KG1 (cell line): ENCODE measurements around the gene POU6F2.
"Not testable (repeated sequence)": the region's sequence is repeated elsewhere in the genome, so short reads cannot be mapped to it uniquely, and the experiment has no call there.

Source experiments
- DNase-seq: peaks from one replicate; lab custom pipeline; 2025; lab: John Stamatoyannopoulos, UW

Gene POU6F2

DNA sequence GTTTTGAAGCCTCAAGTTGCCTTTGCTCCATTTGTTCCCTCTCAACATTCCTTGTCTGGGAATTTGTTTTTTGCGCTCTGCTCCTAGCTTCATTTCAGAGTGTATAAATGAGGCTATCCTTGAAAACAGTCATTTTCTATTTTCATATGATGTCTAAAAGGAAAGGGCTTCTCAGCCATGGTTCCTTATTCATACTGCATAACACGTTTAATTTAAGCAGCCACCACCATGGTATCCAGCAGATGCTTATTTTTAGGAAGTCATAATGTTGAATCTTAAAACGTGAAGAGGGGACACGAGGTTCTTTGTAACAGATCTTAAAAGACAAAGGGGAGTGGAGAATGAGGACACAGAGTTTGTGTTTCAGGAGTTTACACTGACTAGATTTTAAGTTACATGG, 14.5 kb downstream of the POU6F2 start:
- no peak for DNase-seq

DNA sequence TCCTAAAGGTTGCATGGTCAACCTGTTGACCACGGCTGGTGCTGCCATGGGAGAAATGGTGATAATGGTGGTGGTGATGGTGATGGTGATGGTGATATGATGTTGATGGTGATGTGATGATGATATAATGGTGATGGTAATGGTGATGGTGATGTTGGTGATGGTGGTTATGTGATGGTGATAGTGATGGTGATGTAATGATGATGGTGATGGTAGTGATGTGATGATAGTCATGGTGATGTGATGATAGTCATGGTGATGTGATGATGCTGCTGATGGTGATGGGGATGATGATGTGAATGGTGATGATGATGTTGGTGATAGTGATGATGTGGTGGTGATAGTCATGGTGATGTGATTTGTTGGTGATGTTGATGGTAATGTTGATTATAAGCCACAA, 23.9 kb downstream of the POU6F2 start:
- DNase-seq = no peak

DNA sequence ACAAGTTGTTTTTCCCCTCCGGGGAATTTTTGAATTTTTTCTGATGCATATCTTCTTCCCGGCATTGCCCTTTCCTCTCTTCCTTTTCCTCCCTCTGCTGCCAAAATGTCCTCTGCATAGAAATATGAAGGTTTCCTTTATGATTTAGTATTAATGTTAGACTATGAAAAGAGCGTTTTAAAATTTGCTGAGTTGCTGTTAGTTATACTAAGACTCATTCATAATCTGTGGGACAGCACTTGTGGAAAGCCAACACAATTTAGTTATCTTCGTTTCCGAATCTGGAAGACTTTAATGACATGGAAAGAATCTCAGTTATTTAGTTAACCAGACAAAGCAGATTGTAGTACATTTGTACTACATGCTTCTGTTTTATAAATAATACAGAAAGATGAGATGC, 25.0 kb downstream of the POU6F2 start:
- DNase-seq = no peak

DNA sequence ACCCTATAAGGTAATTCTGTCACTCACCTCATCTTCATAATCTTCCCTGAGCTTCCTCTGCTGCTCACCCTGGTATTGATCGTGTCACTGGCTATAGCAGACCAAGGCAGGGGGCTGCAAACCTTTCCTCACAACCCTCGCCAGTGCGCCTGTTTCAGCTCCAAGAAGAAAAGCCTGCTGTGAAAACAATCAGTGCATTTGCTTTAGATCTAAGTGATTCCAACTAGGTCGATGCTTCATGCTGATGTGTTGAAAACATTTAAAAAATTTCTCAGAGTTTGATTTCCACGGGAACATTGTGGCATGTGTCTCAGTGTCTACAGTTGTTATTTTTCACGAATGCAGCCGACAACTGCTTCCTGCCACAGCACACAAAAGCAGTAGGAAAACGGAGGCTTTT, 27.3 kb downstream of the POU6F2 start:
- no peak for DNase-seq

DNA sequence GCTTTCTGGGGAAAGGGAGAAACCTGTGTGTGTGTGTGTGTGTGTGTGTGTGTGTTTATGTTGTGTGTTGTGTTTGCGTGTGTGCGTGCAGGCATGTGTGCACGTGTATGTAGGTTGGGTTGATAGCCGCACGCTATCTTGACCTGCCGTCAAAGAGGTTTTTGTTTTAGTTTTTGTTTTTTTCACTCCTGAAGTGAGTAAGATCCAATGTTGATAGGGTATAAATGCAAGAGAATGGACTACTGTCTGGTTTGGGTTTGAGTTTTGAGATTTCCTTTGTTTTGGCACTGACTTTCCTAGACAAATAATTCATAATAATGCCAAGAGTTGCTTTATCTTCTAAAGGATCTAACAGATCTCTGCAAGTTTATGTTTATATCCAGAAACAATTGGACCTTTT, 27.8 kb downstream of the POU6F2 start:
- DNase-seq = no peak

DNA sequence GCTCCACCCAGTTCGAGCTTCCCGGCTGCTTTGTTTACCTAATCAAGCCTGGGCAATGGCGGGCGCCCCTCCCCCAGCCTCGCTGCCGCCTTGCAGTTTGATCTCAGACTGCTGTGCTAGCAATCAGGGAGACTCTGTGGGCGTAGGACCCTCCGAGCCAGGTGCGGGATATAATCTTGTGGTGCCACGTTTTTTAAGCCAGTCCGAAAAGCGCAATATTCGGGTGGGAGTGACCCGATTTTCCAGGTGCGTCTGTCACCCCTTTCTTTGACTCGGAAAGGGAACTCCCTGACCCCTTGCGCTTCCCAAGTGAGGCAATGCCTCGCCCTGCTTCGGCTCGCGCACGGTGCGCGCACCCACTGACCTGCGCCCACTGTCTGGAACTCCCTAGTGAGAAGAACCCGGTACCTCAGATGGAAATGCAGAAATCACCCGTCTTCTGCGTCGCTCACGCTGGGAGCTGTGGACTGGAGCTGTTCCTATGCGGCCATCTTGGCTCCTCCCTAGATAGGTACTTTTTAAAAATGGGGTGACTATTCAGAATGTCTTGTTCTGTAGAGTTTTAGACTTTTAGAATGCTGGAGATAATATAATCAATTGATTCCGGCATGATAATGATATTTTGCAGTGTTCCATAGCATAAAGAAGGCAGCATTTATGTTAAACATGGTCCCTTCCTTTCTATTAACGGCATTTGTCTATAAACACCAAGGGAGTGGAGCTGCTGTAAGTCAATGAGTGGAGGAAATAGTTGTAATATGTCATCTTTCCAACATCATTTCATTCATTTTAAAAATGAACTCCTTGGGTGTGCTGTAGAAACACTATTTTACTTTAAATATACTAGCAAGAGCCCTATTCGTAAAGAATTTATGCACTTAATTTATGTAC, 35.6 kb downstream of the POU6F2 start:
- DNase-seq = not testable (repeated sequence)

DNA sequence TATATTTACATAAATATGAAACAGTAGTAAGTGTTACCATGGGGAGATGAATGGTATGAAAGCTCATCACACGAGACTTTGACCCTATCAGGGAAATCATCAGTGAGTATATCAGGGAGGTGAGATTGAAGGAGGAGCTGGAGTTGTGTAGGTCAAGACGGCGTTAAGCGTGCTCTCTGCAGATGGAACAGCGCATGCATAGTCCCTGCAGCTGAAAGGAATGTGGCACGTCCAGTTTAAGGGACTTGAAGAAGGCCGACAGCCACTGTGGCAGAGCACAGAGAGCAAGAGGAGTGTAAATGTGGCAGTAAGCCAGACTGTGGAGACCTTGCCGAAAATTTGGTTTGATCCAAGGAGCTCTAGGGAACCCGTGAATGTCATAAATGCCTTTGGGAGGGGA, 38.9 kb downstream of the POU6F2 start:
- no peak for DNase-seq

DNA sequence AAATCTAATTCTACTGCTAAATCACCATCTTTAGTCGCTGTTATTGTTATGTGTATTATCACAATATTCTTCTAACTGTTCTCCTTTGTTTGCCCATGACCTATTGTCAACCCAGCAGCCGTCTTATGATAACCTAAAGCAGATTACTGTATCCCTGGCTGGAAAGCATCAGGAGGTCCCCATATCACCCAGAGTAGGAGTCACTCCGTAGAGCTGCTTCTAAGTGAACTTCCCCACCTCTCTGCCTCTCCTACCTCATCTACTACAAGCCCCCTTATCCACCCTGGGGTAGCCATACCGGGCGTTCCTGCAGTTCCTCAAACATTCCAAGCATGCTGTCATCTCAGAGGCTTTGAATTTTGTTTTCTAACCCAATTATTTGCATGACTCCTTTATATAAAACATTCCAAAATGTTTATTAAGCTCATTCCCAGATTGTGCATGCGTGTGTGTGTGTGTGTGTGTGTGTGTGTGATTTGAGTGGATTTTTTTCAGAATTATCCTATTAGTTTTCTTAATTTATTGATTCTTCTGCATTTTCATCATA, 39.7 kb downstream of the POU6F2 start:
- DNase-seq = no peak

DNA sequence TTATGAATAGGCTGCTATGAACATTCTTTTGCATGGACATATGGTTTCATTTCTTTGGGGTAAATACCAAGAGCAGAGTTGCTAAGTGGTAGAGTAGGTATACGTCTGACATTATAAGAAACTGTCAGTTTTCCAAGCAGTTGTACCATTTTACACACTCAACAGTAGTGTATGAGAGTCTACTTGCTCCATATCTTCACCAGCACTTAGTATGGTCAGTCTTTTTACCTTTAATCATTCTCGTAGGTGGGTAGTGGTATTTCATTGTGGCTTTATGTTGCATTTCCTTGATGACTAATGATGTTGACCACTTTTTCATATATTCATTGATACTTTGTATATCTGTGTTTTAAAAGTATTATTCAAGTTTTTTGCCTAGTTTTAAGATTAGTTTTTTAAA, 45.1 kb downstream of the POU6F2 start:
- DNase-seq = no peak

DNA sequence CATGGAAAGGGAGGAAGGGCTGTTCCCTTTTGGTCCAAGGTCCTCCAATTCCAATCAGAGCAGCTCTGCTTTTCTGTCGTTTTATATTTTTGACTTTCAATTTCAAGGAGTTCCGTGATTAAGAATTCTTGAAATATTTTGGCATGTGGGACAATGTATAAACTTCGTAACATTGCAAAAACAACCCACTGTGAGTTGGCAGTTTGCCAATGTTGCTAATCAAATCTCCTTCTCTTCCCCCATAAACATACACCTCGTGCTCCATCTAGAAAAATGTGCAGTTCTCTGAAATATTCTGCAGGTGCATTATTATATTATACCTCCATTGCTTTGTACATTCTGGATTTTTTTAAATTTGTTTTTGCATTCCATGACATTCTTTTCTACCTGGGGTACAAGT, 49.8 kb downstream of the POU6F2 start:
- no peak for DNase-seq

DNA sequence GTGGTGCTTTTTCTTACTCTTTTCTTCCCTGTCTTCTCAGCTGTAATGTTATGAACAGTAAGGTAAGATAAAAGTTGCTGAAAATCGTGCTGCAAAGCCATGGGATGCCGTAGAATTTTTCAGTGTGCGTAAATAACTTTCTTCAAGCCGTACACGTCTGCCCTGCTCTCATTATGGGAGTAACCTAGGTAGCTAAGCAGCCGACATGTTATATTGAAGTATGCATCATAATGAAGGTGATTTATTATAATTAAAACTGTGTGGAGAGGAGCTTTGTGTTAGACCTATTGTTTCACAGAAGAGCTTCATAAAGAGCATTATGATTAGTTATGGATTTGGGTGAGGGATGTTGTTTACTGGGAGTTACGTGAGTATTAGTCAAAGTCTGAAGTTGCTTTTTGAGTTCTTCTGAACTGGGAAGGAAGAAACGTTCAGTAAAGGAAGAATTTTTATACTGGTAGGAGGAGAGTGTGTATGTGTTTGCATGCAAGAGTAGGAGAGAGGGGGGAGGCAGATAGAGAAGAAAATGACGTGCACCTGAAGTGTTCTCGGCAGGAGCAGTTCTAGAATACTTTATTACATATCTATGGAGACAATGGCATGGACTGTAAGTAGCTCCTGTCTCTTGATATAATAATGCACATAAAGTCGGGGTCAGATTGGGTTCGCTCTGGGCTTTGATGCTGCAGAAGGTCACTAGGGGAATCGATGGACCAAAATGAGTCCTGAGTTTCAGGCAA, 56.3 kb downstream of the POU6F2 start:
- DNase-seq = no peak

DNA sequence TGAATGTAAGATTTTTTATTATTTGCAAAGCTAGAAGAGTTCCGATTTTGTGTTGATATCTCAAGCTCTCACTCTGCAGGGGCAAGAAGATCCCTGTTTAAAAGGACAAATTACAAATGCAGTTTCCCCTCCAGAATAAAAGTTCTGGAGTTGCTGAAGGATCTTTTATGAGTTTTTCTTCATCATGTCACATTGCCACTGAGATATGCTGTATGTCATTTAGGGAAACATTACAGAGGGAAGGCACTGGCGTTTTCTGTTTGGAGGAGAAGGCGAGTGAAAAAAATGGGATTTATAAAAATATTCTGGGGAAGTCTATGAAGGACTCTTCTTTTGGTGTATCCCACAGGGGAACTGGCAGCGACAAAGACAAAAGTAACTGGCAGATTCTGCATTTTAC, 57.4 kb downstream of the POU6F2 start:
- DNase-seq = no peak

DNA sequence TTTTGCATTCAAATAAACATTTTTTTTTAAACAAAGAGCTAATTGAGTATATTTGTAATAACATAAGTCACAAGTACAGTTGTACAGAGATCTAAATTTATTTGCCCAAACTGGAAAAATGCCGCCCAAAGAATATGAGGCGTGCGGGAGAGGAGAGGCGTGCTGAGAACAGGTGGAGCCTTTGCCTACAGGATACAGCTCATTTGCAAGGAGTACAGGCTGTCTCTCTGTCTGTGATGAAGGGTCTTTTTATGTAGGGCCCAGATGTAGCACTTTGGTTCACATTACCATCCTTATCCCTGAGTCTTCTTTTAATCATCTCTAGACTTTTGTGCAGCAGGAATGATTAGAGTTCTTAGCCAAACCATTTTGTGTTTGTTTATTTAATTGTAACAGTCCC, 58.2 kb downstream of the POU6F2 start:
- DNase-seq = no peak

DNA sequence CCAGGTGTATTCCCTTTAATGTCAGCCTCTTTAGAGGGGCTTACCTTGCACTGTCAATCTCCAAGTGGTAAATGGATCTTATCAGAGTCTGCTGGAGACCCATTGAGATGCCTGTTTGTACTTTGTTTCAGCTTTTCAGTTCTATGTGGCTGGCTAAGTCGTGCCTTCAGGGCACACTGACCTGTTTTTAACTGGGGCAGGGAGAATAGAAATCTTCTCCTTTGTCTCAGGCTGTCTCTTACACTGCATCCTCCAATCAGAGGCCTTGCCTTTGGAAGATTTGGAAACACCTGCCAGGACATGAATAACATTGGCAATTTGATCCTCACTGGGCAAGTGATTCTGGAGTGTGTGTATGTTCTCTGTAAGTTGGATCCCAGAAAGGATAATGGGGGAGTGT, 65.0 kb downstream of the POU6F2 start:
- no peak for DNase-seq

DNA sequence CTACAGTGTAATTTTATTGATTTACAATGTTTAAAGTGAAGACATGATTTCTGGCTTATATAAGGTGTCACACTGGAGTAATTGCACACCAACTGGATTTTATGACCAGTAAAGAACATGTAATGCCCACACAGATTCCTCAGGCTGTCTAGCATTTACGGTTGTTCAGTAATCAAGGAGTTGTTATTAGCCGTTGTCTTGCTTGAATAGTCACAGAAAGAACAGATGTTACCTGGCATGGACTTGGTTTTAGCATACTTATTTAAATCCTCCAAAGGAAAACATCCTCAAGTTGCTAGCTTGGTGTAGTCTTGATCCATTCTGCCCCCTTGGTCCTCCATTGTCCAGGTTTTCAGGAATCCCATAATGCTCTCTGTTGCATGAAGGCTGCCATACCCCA, 65.8 kb downstream of the POU6F2 start:
- no peak for DNase-seq

DNA sequence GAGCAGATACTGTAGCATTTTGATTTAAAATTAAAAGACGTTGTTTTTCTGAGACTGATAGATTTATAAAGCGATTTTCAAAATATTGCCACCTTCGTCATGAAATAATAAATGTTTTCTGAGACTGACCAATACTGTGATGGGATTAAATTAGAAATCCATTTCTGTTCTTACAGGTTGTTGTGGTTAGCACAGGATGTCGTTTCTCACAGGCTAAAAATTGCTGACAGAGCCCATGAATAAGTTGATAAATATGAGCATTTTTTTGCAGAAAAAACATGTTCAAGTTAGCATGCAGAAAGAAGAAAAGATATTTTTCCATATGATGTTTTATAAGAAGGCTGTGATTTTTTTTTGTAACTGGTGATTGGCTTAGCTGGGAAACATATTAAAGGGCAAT, 66.8 kb downstream of the POU6F2 start:
- DNase-seq = no peak

DNA sequence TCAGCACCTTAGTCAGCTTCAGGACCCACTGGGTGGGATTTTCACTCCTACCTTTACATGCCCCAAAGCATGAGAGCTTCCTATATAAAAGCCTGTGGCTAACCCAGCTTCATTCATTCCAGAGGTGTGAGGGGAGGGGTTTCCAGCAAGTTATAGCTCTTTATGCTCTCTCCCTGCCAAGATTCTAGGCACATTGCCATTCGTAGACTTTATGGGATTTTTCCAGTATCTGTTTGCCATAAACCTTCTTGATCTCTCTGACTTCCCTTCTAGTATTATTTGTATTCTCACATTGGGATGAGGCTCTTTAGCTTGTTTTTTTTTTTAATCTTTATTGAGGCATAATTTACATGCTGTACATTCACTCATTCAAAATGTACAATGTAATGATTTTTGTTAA, 67.5 kb downstream of the POU6F2 start:
- DNase-seq = no peak

DNA sequence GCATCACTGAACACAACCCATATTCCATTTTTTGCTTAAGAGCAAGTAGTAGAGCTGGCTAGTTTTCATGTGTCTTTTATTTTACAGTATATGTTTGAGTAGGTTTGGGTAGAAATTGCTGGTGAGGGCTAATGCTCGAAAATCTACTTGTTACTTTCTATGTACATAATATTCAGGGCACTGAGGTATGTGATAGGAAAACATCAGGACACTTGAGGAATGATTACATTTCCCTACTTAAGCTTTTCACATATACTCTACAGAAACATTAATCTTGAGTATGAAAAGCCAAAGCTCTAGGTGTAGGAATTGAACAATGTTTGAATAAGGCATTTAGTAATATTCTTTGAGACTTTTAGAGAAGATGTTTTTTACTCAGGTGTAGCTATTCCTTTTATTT, 73.6 kb downstream of the POU6F2 start:
- DNase-seq = no peak

DNA sequence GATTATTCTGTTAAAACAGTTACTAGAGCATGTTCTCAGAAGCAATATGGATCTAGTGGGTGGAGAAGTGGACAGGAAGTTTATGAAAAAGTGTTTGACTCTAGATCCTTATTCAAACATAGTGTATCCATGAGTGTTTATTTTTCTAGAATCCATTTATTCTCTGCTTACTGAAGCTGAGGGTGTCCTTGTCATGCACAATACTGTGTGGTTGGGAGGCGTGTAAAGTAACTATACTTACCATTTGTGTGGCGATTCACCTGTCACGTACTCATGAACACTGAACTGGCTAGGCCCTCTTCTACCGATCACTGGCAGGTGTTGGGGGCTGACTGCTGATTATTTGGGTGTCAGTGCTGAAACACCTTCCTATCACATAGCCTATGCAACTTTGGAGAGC, 74.0 kb downstream of the POU6F2 start:
- no peak for DNase-seq

DNA sequence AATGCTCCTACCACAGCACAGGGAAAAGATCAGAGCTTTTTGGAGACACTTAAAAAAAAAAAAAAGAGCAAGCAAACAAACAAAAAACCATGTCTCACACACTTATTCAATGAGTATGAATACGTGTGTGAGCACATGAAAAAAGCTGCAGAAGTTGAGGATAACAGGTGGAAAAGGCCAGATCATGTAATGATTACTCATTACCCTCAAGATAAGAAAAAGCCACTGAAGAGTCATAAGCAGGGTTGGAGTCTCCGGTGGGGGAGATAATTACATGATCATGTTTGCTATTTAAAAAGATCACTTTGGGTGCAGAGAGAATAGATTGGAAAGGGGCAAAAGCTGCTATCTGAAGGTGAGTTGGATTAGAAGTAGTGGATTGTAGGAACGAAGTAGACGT, 77.0 kb downstream of the POU6F2 start:
- DNase-seq = no peak

DNA sequence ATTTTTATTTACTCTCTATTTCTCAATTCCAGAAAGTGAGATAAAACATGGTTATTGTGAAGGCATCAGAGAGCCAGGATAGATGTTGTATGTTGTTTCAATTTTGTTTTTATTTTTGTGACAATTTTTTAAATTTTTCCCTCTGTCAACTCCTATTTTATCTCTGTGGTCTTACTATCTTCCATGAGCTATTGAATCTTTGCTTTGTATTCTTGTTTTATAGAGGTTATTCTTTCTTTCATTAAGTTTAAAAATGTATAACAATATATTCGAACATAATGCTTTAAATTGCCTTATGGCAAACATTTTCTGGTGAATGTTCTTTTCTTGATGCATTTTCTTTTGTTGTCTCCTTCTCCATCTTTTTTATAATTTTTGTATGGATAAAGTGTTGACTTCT, 78.4 kb downstream of the POU6F2 start:
- no peak for DNase-seq

DNA sequence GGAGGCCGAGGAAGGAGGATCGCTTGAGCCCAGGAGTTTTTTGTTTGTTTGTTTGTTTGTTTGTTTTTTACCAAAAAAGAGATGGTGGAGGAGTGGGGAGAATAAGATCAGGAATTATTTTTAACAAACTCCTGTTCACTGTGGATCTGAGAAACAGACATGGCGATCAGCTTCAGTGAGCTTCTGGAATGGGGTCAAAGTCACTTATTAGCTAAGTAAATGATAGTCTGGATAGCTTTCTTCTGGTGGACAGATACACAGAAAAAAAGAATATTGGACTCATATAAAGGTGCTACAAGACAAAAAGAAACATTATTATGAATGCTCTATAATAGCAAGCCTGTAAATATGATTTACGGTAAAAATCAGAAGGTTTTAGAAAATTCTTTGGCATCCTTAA, 85.1 kb downstream of the POU6F2 start:
- DNase-seq = no peak

DNA sequence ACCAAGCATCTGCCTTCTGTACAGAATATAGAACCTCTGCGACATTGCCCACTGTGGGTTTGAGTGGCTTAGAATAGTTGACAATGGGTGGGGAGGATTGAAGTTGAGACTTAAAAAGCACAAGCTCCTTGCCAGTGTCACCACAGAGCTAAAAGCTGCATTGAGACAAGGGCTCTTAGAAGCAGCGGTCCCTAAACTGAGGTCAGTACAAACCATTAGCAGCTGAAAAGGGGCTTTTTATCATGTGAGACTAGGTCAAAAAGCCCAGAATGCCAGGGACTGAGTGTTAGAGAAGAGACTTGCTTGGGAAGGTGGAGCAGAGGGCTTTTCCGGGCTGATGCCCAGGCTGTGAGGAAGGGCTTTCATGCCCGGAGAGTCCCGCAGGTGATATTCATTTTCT, 91.3 kb downstream of the POU6F2 start:
- DNase-seq = no peak
